ENCODE results near the gene PLD3. TPM values are rescaled to one million over a fixed set of nuclear protein-coding genes. Genes with fewer than 3 reads are reported as not detected.

PLD3 gene
- total and polyA plus RNA-seq, 8 donors = 315 to 604 (median 351) TPM

GRCh38 chr19:40423938-40424337, 75.4 kb downstream of the PLD3 start:
- intact Hi-C loops (cut with DNase I) = no loop called here
- H3K27ac ChIP-seq = peak overlapping the region; percentile 98 to 100

DNA sequence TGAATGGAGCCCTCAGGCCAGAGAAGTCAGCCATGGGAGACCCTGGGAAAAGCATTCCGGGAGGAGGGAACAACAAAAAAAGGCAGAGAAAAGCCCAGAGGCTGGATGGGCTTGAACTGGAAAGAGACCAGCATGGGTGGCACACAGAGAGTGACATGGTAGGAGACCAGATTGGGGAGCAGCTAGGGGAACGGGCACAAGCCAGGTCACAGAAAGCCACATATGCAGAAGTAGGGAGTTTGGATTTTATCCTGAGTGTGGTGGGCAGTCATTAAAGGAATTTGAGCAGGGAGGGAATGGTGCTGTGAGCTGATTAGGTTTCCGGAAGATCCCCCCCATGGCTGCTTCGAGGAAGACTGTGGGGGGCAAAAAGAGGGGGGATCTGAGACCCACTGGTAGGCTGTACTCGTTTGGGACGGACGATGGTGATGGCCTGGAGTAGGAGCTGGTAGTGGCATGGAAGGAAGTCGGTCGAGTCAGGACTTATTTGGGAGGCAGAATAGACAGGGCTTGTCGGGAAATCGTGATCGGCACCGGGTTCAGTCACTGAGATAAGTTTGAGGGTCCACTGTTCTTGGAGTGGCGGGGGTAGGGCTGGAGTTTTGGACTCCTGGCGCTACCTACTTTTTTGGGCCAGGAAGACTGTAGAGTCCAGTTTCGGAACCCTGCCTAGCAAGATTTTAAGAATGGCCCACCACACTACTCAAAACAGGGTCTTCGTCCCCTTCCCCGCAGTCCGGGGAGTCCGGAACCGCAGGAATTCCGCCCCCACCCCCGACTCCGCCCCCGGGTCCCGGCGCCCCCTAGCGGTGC, 76.3 kb downstream of the PLD3 start:
- ATAC-seq = peak; percentile 38

More at GRCh38 chr19:40423938-40424337, 75.4 kb downstream of the PLD3 start:
- peak overlapping the region; percentile 79 to 90 for H3K4me3 ChIP-seq
- peaks cover 26 to 61% of the 10 kb centered on the region in 2 donors for H3K4me1 ChIP-seq
- no peak for TF ChIP-seq CTCF (IDR thresholded peaks at IDR 0.05)
- H3K36me3 ChIP-seq = peaks cover 0 to 21% of the 10 kb centered on the region in 2 donors
- DNase-seq = no peak
- ATAC-seq = no peak
- no peaks in the 10 kb centered on the region for H3K27me3 ChIP-seq
- no peaks in the 10 kb centered on the region for H3K9me3 ChIP-seq

DNA sequence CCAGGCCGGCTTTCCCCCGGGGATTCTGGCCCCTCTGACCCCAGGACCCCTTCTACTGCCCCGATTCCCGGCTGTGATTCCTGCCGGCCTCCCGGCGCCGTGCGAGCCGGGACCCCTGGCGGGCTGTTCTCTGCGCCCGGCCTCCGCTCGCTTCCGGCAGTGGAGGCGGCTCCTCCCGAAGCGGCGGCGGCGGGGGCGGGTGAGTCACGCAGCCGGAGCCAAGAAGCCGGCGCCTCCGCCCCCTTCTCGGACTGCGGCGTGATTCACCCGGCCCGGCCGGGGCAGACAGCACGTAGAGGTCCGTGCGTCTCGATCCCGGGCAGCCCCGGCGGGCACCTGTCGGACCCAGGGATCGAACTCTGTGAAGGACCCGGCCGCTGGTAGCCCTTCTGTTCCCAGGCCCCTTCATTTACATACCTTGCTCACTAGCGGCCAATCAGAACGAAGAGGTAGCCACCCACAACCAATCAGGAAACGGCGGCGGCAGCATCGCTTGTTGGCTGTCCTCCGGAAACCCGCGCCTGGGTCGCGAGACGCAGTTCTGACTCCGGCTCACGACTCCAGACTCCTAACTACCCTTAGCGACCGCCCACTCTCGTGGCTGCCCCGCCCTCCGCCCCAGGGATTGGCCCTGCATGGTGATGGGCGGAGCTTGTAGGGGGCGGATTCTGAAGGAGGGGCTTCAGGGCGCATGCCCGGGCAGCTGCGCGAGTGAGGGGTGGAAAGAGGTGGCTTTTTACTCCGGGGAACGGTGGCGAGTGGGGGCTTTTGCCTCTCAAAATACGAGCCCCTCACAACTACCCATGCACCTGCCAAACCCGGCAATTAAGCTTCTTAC, 77.2 kb downstream of the PLD3 start, which contains the start of gene SERTAD1:
SERTAD1 (minus strand) TSS at position 543 of the 838 bp plus-strand sequence. CDS start 2,446 bp downstream, outside the sequence.
- H3K27ac ChIP-seq = peak within 1 kb of the TSS; percentile 98 to 100
- intact Hi-C loops (cut with DNase I) = no loop called here
- no peaks in the 10 kb centered on the region for H3K9me3 ChIP-seq
- DNase-seq = peak; percentile 99 to 100 (median 100)
- ATAC-seq = peak; percentile 91
- no peaks in the 10 kb centered on the region for H3K27me3 ChIP-seq
- TF ChIP-seq CTCF (IDR thresholded peaks at IDR 0.05) = peak; percentile 73 to 74
- H3K4me3 ChIP-seq = peak within 1 kb of the TSS; percentile 79 to 90
- H3K36me3 ChIP-seq = peaks cover 0 to 21% of the 10 kb centered on the region in 2 donors
- H3K4me1 ChIP-seq = peaks cover 26 to 45% of the 10 kb centered on the region in 2 donors

More for the DNA sequence above, 76.3 kb downstream of the PLD3 start:
- peak in 1 of 4 donors; percentile 72 for DNase-seq
- Histone ChIP-seq H3K27me3 (no peaks in the 10 kb centered on the region), H3K4me1 (peaks cover 26 to 52% of the 10 kb centered on the region in 2 donors), H3K9me3 (no peaks in the 10 kb centered on the region), H3K4me3 (peak overlapping the region; percentile 79 to 90), H3K36me3 (peaks cover 0 to 21% of the 10 kb centered on the region in 2 donors), H3K27ac (peak overlapping the region; percentile 98 to 100)
- TF ChIP-seq CTCF (IDR thresholded peaks at IDR 0.05) = no peak
- intact Hi-C loops (cut with DNase I) = no loop called here

Small RNA genes within 50 kb of the gene (microRNA-seq; reads per million reads assigned to microRNA genes)
- 0 reads per million in 2 donors for gene MIR6796

Other genes starting within 250 kb of the PLD3 start
- 10 to 100 TPM; 14.5 to 16.3 TPM for gene MAP3K10, start 157.3 kb upstream of the PLD3 start, total RNA-seq
- 10 to 100 TPM; 12.9 to 17.2 (median 15.0) TPM for gene MAP3K10, start 157.3 kb upstream of the PLD3 start, polyA plus RNA-seq (ENCODE audit: insufficient read length in 6 of 6)
- gene TTC9B, start 130.3 kb upstream of the PLD3 start, total RNA-seq = not detected
- under 1 TPM; 0.11 to 0.20 (median 0.15) TPM for gene TTC9B, start 130.3 kb upstream of the PLD3 start, polyA plus RNA-seq (ENCODE audit: insufficient read length in 6 of 6)
- under 1 TPM in 1 of 2 donors, not detected in 1; 0.15 TPM for gene CCNP, start 122.0 kb upstream of the PLD3 start, total RNA-seq
- gene CCNP, start 122.0 kb upstream of the PLD3 start, polyA plus RNA-seq (ENCODE audit: insufficient read length in 6 of 6) = under 1 TPM; 0.37 to 0.98 (median 0.60) TPM
- 100 to 1,000 TPM; 102 to 116 TPM for gene AKT2, start 63.4 kb upstream of the PLD3 start, total RNA-seq
- 100 to 1,000 TPM; 148 to 182 (median 174) TPM for gene AKT2, start 63.4 kb upstream of the PLD3 start, polyA plus RNA-seq (ENCODE audit: insufficient read length in 6 of 6)
- 10 to 100 TPM; 18.3 to 19.0 TPM for gene C19orf47, start 298 bp upstream of the PLD3 start, total RNA-seq
- 10 to 100 TPM; 10.4 to 21.7 (median 11.3) TPM for gene C19orf47, start 298 bp upstream of the PLD3 start, polyA plus RNA-seq (ENCODE audit: insufficient read length in 6 of 6)
- gene HIPK4, start 41.5 kb downstream of the PLD3 start, total RNA-seq = under 1 TPM; 0.09 to 0.24 TPM
- under 1 TPM; 0.15 to 0.35 (median 0.32) TPM for gene HIPK4, start 41.5 kb downstream of the PLD3 start, polyA plus RNA-seq (ENCODE audit: insufficient read length in 6 of 6)
- gene PRX, start 64.7 kb downstream of the PLD3 start, total RNA-seq = 10 to 100 TPM; 18.7 to 20.0 TPM
- gene PRX, start 64.7 kb downstream of the PLD3 start, polyA plus RNA-seq (ENCODE audit: insufficient read length in 6 of 6) = 10 to 100 TPM; 11.5 to 17.9 (median 13.1) TPM
- gene SERTAD1, start 77.3 kb downstream of the PLD3 start, total RNA-seq = 10 to 100 TPM; 14.8 to 17.5 TPM
- gene SERTAD1, start 77.3 kb downstream of the PLD3 start, polyA plus RNA-seq (ENCODE audit: insufficient read length in 6 of 6) = 1 to 10 TPM; 4.3 to 7.5 (median 6.3) TPM
- 10 to 100 TPM; 31.7 to 35.0 TPM for gene SERTAD3, start 95.6 kb downstream of the PLD3 start, total RNA-seq
- gene SERTAD3, start 95.6 kb downstream of the PLD3 start, polyA plus RNA-seq (ENCODE audit: insufficient read length in 6 of 6) = 10 to 100 TPM; 22.1 to 37.4 (median 34.1) TPM
- 100 to 1,000 TPM; 123 to 192 TPM for gene BLVRB, start 117.0 kb downstream of the PLD3 start, total RNA-seq
- gene BLVRB, start 117.0 kb downstream of the PLD3 start, polyA plus RNA-seq (ENCODE audit: insufficient read length in 6 of 6) = 10 to 100 TPM; 45.1 to 65.1 (median 56.8) TPM
- gene SPTBN4, start 118.3 kb downstream of the PLD3 start, total RNA-seq = 1 to 10 TPM in 1 of 2 donors, under 1 TPM in 1; 0.42 to 1.3 TPM
- 1 to 10 TPM in 5 of 6 donors, under 1 TPM in 1; 0.95 to 2.5 (median 1.3) TPM for gene SPTBN4, start 118.3 kb downstream of the PLD3 start, polyA plus RNA-seq (ENCODE audit: insufficient read length in 6 of 6)
- 100 to 1,000 TPM in 1 of 2 donors, 10 to 100 TPM in 1; 73.9 to 122 TPM for gene SHKBP1, start 228.2 kb downstream of the PLD3 start, total RNA-seq
- gene SHKBP1, start 228.2 kb downstream of the PLD3 start, polyA plus RNA-seq (ENCODE audit: insufficient read length in 6 of 6) = 10 to 100 TPM; 33.6 to 48.6 (median 42.0) TPM

Data from left lung (tissue), 10 donors.